ENCODE data around the gene ACSL5.

DNA sequence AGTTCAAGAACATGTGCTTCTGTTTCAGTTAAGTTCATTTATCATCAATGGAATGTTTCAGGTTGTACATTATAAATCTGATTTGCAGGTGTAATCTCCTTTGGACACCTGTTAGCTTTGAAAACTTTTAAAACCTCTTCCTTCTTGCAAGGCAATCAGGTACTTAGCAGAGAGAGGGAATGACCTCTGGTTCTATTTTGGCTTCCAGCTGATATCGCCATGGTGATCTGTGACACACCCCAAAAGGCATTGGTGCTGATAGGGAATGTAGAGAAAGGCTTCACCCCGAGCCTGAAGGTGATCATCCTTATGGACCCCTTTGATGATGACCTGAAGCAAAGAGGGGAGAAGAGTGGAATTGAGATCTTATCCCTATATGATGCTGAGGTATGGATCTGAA lies 35.4 kb downstream of the ACSL5 start:
- TF ChIP-seq, protein P1, sequence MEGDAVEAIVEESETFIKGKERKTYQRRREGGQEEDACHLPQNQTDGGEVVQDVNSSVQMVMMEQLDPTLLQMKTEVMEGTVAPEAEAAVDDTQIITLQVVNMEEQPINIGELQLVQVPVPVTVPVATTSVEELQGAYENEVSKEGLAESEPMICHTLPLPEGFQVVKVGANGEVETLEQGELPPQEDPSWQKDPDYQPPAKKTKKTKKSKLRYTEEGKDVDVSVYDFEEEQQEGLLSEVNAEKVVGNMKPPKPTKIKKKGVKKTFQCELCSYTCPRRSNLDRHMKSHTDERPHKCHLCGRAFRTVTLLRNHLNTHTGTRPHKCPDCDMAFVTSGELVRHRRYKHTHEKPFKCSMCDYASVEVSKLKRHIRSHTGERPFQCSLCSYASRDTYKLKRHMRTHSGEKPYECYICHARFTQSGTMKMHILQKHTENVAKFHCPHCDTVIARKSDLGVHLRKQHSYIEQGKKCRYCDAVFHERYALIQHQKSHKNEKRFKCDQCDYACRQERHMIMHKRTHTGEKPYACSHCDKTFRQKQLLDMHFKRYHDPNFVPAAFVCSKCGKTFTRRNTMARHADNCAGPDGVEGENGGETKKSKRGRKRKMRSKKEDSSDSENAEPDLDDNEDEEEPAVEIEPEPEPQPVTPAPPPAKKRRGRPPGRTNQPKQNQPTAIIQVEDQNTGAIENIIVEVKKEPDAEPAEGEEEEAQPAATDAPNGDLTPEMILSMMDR (conservative IDR thresholded peaks at IDR 0.05; ENCODE audit: low read length): no peak
- TF ChIP-seq EZH2phosphoT487 (IDR thresholded peaks at IDR 0.05; ENCODE audit: borderline replicate concordance, low read depth, low read length): no peak

All from OCI-LY7 (cell line).